Measurements from ENCODE around the gene SLC35B2. TPM values are rescaled to one million over a fixed set of nuclear protein-coding genes. Genes with fewer than 3 reads are reported as not detected.

The SLC35B2 gene
- total and polyA plus RNA-seq, 12 donors: 12.7 to 79.8 (median 55.6) TPM

GRCh38 chr6:44258325-44258863, 1.1 kb upstream of the SLC35B2 start:
- DNase-seq: no peak
- Histone ChIP-seq H3K27ac (peak overlapping the region in 2 of 5 donors; percentile 92 to 98), H3K9me3 (replicated peaks in 1 of 3) (no peaks in the 10 kb centered on the region), H3K4me1 (replicated peaks in 1 of 2) (peaks cover 17 to 34% of the 10 kb centered on the region in 2 donors), H3K36me3 (replicated peaks in 1 of 2) (peaks cover 0 to 28% of the 10 kb centered on the region in 2 donors), H3K27me3 (no peaks in the 10 kb centered on the region), H3K4me3 (no peak overlapping the region)
- no peak for TF ChIP-seq CTCF (IDR thresholded peaks at IDR 0.05)
- 82 to 93% (median 88%) methylated on average over 9 of the region's 9 CpGs for WGBS, 4 donors
- intact Hi-C loops (cut with DNase I): no loop called here

GRCh38 chr6:44257753-44258324, 511 bp upstream of the SLC35B2 start:
- H3K27me3 ChIP-seq: no peaks in the 10 kb centered on the region
- peak overlapping the region in 3 of 5 donors; percentile 85 to 98 (median 92) for H3K27ac ChIP-seq
- peaks cover 0 to 34% of the 10 kb centered on the region in 2 donors for H3K36me3 ChIP-seq (replicated peaks in 1 of 2)
- WGBS, 4 donors: 23 to 29% (median 26%) methylated on average over 15 of the region's 15 CpGs
- DNase-seq: no peak
- peaks cover 13 to 29% of the 10 kb centered on the region in 2 donors for H3K4me1 ChIP-seq (replicated peaks in 1 of 2)
- TF ChIP-seq POLR2A (IDR thresholded peaks at IDR 0.05): no peak
- peak in 3 of 6 experiments; percentile 23 to 45 (median 34) for TF ChIP-seq CTCF (IDR thresholded peaks at IDR 0.05)
- intact Hi-C loops (cut with DNase I): no loop called here
- H3K9me3 ChIP-seq (replicated peaks in 1 of 3): no peaks in the 10 kb centered on the region
- H3K4me3 ChIP-seq: peak overlapping the region in 2 of 4 donors; percentile 92 to 100

- DNase-seq: no peak
- H3K36me3 ChIP-seq (replicated peaks in 1 of 2): peaks cover 0 to 45% of the 10 kb centered on the region in 2 donors
- peak overlapping the region; percentile 66 to 100 (median 89) for H3K4me3 ChIP-seq
- 0 to 7% (median 1%) methylated on average over 3 to 12 of the region's 12 CpGs; no CpG with 5 or more reads in 1 of the 4 donors for WGBS, 4 donors
- peaks cover 13 to 25% of the 10 kb centered on the region in 2 donors for H3K4me1 ChIP-seq (replicated peaks in 1 of 2)
- H3K27me3 ChIP-seq: no peaks in the 10 kb centered on the region
- H3K9me3 ChIP-seq (replicated peaks in 1 of 3): no peaks in the 10 kb centered on the region
- TF ChIP-seq POLR2A (IDR thresholded peaks at IDR 0.05): no peak
- no peak for TF ChIP-seq CTCF (IDR thresholded peaks at IDR 0.05)
- intact Hi-C loops (cut with DNase I): no loop called here
- H3K27ac ChIP-seq: peak overlapping the region in 4 of 5 donors; percentile 70 to 98 (median 88)
Observed at GRCh38 chr6:44256775-44257024, 628 bp downstream of the SLC35B2 start.

- H3K27ac ChIP-seq: peak overlapping the region in 4 of 5 donors; percentile 70 to 98 (median 88)
- H3K27me3 ChIP-seq: no peaks in the 10 kb centered on the region
- DNase-seq: peak in 1 of 7 donors; percentile 27
- peaks cover 13 to 29% of the 10 kb centered on the region in 2 donors for H3K4me1 ChIP-seq (replicated peaks in 1 of 2)
- 19 to 31% (median 21%) methylated on average over 11 to 15 of the region's 15 CpGs for WGBS, 4 donors
- intact Hi-C loops (cut with DNase I): no loop called here
- H3K9me3 ChIP-seq (replicated peaks in 1 of 3): no peaks in the 10 kb centered on the region
- H3K4me3 ChIP-seq: peak overlapping the region in 3 of 4 donors; percentile 4 to 100 (median 92)
- TF ChIP-seq POLR2A (IDR thresholded peaks at IDR 0.05): no peak
- TF ChIP-seq CTCF (IDR thresholded peaks at IDR 0.05): no peak
- H3K36me3 ChIP-seq (replicated peaks in 1 of 2): peaks cover 0 to 51% of the 10 kb centered on the region in 2 donors
Observed at GRCh38 chr6:44255871-44256774, 1.2 kb downstream of the SLC35B2 start.
